GM10847 (cell line): ENCODE results near the gene TBC1D1.

ENCODE experiments used
- POLR2A ChIP-seq: IDR thresholded peaks from 2 replicates; pipeline ENCODE4 v1.6.1; 2011; ENCODE audit not compliant: insufficient read length; ENCODE audit errors: extremely low read depth

TBC1D1 gene

GRCh38 chr4:38077791-38078489 lies 187.1 kb downstream of the TBC1D1 start:
- TF ChIP-seq POLR2A, result no peak

GRCh38 chr4:38078590-38079421 lies 187.9 kb downstream of the TBC1D1 start:
- TF ChIP-seq POLR2A, result no peak

DNA sequence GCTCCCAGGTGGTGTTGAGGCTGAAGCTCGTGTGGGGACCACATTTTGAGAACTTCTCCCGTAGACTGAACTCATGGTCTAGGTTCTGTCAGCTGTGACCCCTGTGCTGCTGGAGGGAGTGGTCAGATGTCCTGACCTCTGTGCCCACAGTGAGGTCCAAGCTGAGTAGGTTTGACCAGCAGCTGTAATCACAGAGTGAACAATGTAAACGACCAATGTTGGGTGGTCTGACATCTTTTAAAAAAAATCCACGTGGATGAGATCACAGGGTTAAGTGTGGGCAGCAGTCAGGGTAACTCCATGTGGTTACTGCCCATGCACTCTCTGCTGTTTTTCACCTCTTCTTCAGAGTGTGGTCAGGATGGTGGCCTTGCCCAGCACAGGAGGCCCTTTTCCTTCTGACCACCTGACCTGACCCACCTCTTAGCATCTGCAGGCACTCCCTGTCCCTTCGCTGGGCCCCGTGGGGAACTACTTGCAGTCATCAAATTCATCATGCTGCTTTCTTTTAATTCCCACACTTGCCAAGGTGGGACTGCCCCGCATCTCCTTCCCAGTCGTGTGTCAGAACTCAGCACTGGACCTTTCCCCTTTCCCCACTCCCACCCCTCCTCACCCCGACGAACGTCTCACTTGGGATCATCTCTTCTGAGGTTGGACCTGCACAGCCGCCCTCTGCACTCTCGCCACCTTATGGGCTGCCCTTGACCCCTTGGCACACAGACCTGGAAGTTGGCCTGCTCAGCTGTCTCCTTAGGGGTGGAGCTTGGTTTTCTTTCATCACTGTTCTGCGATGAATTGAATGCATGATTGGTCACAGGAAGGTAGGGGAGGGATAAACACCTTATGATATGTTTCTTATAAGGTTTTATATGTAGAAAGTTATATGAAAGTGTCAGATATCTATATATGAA lies 189.4 kb downstream of the TBC1D1 start:
- TF ChIP-seq POLR2A, result no peak

- no peak for TF ChIP-seq POLR2A
Measured at GRCh38 chr4:38082021-38082420, 191.1 kb downstream of the TBC1D1 start.

- TF ChIP-seq POLR2A, result no peak
Measured at GRCh38 chr4:38082424-38083385, 191.8 kb downstream of the TBC1D1 start.

GRCh38 chr4:38084877-38085711 lies 194.2 kb downstream of the TBC1D1 start:
- TF ChIP-seq POLR2A, result no peak

GRCh38 chr4:38085751-38086150 lies 194.9 kb downstream of the TBC1D1 start:
- TF ChIP-seq POLR2A, result no peak

DNA sequence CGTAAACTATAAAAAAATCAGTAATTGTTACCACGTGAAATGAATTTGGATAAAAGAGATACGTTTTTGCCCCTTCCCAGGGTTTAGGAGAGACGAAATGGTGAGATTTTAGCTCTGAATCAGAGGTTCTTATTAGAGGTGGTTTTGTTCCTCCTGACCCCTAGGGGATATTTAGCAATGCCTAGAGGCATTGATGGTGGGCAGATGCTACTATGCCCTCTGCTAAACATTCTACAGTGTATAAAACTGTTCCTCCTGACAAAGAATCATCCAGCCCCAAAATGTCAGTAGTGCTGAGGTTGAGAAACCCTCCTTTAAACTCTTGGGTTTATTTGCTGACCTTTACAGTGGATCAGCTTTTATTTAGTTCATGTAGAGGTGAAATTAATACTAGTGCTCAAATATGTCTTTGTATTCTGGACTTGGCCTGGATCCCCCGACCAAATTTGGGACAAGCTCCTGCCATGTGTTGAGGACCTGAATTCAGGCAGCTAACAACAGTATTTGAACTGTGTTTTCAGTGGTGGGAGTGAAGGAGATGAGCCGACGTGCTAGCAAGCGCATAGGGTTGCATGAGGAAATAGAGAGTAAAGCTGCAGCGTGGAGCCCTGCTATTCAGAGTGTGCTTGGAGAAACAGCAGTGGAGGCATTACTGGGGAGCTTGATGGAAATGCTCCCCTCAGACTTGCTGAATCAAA lies 195.4 kb downstream of the TBC1D1 start:
- TF ChIP-seq POLR2A, result no peak

- no peak for TF ChIP-seq POLR2A
Measured at GRCh38 chr4:38086849-38087226, 196.0 kb downstream of the TBC1D1 start.

- TF ChIP-seq POLR2A, result no peak
Measured at GRCh38 chr4:38088321-38088720, 197.4 kb downstream of the TBC1D1 start.

GRCh38 chr4:38089961-38090360 lies 199.1 kb downstream of the TBC1D1 start:
- TF ChIP-seq POLR2A, result no peak

DNA sequence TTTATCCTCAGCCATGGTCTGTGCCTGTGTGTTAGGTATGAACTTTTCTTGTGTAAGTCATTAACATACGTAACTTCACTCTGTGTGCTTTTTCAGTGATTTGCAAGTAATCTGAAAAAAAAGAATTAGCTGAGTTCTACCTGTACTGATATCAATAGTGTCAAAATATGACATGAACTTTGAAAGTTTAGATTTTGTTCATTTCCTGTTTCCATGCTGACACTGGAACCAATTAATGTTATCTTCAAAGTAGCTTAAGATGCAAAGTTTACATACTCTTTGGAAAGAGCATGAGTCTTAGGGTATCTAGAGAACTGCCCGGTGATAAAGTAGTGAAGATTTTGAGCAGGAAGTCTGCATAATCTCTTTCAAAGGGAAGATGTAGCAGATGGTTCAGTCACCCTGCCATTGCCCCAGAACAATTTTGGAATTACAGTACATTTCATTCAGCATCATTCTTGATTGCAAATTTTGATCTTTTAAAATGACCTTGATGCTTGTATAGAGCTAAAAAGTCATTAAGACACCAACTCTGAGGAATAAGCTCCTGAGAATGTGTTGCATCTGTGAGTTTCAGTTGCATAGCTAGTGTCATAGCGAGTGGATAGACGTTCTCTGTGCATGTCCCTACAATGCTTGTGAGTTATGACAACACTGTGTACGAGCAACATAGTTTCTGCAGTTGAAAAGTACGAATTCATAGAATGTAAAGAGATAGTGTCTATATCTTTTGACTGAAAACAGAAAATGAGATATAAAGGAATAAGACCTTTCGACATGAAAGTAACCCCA lies 199.8 kb downstream of the TBC1D1 start:
- TF ChIP-seq POLR2A, result no peak
